Erythroblast (primary cell): Measurements from ENCODE around the gene FTO.

Experiments
- DNase-seq, 2 experiments: peaks; one replicate each; lab custom pipeline; 2025; lab: John Stamatoyannopoulos, UW
- GATA1 ChIP-seq: IDR thresholded peaks from 2 replicates; pipeline ENCODE4 v1.6.1; 2011; ENCODE audit warnings: low read depth, mild to moderate bottlenecking, control low read depth, low read length, moderate library complexity
- POLR2A ChIP-seq: IDR thresholded peaks from 2 replicates; pipeline ENCODE4 v1.6.1; 2011; ENCODE audit warnings: mild to moderate bottlenecking, low read length

Gene FTO

DNA sequence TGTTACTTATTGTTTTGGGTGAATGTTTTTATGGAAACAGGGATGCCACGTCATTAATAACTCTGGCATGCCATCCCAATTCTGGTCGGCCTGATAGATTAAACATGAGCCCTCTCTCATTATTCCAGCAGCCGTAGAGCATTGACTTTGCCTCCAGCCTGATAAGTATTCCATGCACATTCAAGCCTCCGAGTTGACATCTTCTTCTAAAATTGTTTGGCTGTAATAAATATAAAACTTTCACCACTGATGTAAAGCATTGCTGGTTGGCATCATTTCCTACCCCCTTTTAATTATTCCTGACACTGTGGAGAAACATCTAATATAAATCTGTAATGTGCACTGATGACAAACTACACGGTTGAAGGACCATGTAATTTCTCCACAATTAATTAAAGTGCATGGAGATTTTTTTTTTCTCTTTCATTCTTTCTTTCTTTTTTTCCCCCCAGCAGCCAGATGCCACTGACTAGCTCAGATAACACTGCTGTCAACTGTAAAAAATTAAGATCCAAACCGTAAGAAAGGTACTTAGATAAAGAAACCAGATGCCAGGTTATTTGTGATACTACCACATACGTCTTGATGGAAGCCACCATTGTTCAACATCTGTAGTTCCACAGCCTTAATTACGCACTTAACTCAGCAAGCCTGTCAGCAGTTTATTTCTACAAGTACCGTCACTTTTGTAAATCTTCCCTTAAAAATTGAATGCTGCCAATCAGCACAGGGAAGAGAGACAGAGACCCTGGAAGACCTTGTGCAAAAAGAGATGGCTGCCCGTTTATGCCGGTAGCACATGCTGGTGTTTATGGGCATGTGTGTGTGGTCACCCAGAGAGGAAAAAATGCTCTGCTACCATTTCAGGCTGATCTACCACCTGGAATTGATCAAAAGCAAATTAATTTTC lies 344.9 kb downstream of the FTO start:
- TF ChIP-seq POLR2A = no peak
- no peak for TF ChIP-seq GATA1
- no peak for DNase-seq

- TF ChIP-seq GATA1 = no peak
- no peak for TF ChIP-seq POLR2A
- DNase-seq = no peak
These were observed 345.9 kb downstream of the FTO start for GRCh38 chr16:54049591-54050458.

- DNase-seq = no peak
- TF ChIP-seq POLR2A (no peak), GATA1 (no peak)
These were observed 346.7 kb downstream of the FTO start for GRCh38 chr16:54050459-54051210.

DNA sequence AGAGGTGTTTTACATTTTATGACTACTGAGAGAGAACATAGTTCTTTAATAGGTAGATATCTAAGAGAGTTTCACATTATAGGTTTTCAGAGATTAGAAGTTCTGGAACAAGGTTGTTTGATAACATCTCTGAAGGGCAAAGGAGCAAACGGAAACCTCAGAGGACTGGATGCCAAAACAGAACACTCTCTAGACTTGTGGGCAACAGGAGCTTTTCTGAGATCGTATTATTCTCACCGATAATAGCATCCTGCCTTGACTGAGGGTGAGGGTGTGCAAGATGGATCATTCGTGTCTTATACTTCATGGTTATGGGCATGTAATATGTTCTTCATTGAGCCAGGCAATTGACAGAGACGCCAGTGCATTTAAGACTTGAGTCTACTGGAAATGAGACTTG lies 347.9 kb downstream of the FTO start:
- TF ChIP-seq POLR2A (no peak), GATA1 (no peak)
- DNase-seq = no peak

- TF ChIP-seq GATA1 (no peak), POLR2A (no peak)
These were observed 348.3 kb downstream of the FTO start for GRCh38 chr16:54052271-54052670.

GRCh38 chr16:54053891-54054820 lies 350.2 kb downstream of the FTO start:
- DNase-seq = no peak
- TF ChIP-seq GATA1 (no peak), POLR2A (no peak)

More at GRCh38 chr16:54052271-54052670, 348.3 kb downstream of the FTO start:
- DNase-seq = no peak

DNA sequence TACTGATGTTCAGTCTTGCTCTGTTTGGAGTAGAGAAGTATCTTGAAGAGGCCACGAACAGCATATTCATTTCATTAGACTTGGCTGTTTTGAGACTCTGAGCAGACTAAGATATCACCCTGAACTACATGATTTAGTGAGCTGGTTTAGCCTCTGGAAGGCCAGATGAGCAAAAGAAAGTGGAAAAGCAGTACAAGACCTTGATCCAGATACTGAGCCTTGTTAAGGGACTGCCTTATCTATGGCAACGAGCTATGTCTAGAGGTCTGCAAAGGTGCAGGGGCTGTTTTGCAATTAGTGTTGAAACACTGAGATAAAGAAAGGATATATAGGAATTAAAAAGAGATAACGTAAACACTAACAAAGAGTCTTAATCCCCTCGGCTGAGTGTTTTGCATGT lies 351.2 kb downstream of the FTO start:
- DNase-seq = no peak
- TF ChIP-seq GATA1 = no peak
- no peak for TF ChIP-seq POLR2A

DNA sequence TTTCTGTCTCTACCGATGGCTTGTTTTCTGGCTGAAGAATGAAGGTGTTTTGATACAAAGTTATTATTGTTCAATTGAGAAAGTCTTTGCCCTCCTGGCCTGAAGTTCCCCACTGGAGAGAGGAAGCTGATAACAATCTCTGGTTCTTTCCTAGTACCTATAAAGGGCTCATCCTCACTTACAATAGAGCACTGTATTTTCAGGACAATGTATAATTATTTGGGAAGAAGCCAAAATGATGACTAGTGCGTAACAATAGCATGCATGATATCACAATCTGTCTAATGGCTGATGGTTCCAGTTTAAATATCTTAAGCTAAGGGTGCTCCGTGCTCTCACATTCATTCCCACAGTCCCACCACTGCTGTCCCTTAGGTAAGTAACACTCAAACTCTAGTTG lies 351.9 kb downstream of the FTO start:
- TF ChIP-seq POLR2A (no peak), GATA1 (no peak)
- DNase-seq = no peak

GRCh38 chr16:54056921-54057320 lies 353.0 kb downstream of the FTO start:
- no peak for DNase-seq
- no peak for TF ChIP-seq GATA1
- TF ChIP-seq POLR2A = no peak

GRCh38 chr16:54059319-54059718 lies 355.4 kb downstream of the FTO start:
- no peak for DNase-seq
- no peak for TF ChIP-seq POLR2A
- no peak for TF ChIP-seq GATA1

- TF ChIP-seq POLR2A (no peak), GATA1 (no peak)
- no peak for DNase-seq
These were observed 356.9 kb downstream of the FTO start for GRCh38 chr16:54060599-54061421.

- DNase-seq = no peak
- TF ChIP-seq GATA1 (no peak), POLR2A (no peak)
These were observed 357.5 kb downstream of the FTO start for GRCh38 chr16:54061454-54061853.
